Upper lobe of left lung (tissue), 6 donors: ENCODE data around the gene AKR1C1. TPM values are rescaled to one million over a fixed set of nuclear protein-coding genes. Genes with fewer than 3 reads are reported as not detected.
A peak's percentile ranks its signal among the peaks of the same experiment; 100 is the strongest.
"Not testable (repeated sequence)": the region's sequence is repeated elsewhere in the genome, so short reads cannot be mapped to it uniquely, and the experiment has no call there.

Experiments
- ATAC-seq, 2 donors: fragments of 200-7000 bp; cut with Tn5 transposase; one replicate each; pipeline ENCODE4 v1.9.1; 2022; ENCODE audit warnings: mild to moderate bottlenecking in 2 of 2, moderate library complexity in 2 of 2; ENCODE audit not compliant: low FRiP score in 2 of 2
- DNase-seq, 2 donors: peaks; one replicate each; pipeline ENCODE4 v3.0.0-alpha.2; 2019 to 2020
- H3K27ac ChIP-seq, 4 donors: fragments of 200-600 bp; sonication (generic); one replicate each; pipeline ENCODE4 v1.5.1; 2016 to 2019
- H3K27me3 ChIP-seq, 4 donors: fragments of 200-600 bp; sonication (generic); one replicate each; pipeline ENCODE4 v1.5.1; 2017 to 2019
- H3K36me3 ChIP-seq, 4 donors: fragments of 200-600 bp; sonication (generic); one replicate each; pipeline ENCODE4 v1.5.1; 2016 to 2019
- H3K4me1 ChIP-seq, 4 donors: fragments of 200-600 bp; sonication (generic); one replicate each; pipeline ENCODE4 v1.5.1; 2018 to 2019
- H3K4me3 ChIP-seq, 4 donors: fragments of 200-600 bp; sonication (generic); one replicate each; pipeline ENCODE4 v1.5.1; 2017 to 2019; ENCODE audit warnings: mild to moderate bottlenecking in 2 of 4, moderate library complexity in 1 of 4
- H3K9me3 ChIP-seq, 4 donors: fragments of 200-600 bp; sonication (generic); one replicate each; pipeline ENCODE4 v1.5.1; 2018 to 2019
- CTCF ChIP-seq, 6 experiments: fragments of 450-650 bp in 4 of 6; fragments of 200-600 bp in 2 of 6; sonication (generic) in 2 of 6; IDR thresholded peaks; one replicate each; pipeline ENCODE4 v1.5.1; 2016 to 2019; ENCODE audit warnings: antibody characterized with exemption in 6 of 6
- EP300 ChIP-seq, 4 donors: sonication (generic); formaldehyde crosslinking; IDR thresholded peaks; one replicate each; pipeline ENCODE4 v1.5.1; 2017; ENCODE audit warnings: antibody characterized with exemption in 4 of 4, control low read depth in 2 of 4
- POLR2A ChIP-seq, 4 donors: fragments of 450-650 bp; IDR thresholded peaks; one replicate each; pipeline ENCODE4 v1.5.1; 2016 to 2017; ENCODE audit warnings: antibody characterized with exemption in 4 of 4, mild to moderate bottlenecking in 2 of 4
- POLR2AphosphoS5 ChIP-seq, 2 donors: sonication (generic); formaldehyde crosslinking; IDR thresholded peaks; one replicate each; pipeline ENCODE4 v1.5.1; 2017; ENCODE audit warnings: antibody characterized with exemption in 2 of 2
- WGBS, 2 donors: methylation state at CpG; one replicate each; pipeline ENCODE4 v1.1.5; 2017 to 2018; 5-methylcytosine and 5-hydroxymethylcytosine counted together
- small RNA-seq, 4 donors: library from RNA; depleted of rRNA; stranded (forward); fragments of <200 nt; gene quantifications; one replicate each; pipeline ENCODE3, GENCODE V24; 2016
- total RNA-seq, 6 donors: library from RNA; depleted of rRNA in 4 of 6; stranded (reverse); fragments of >200 nt in 4 of 6; gene quantifications; one replicate each; pipeline versions ENCODE4 v1.1.0 to v1.2.1, GENCODE V29; 2016 to 2021
- donor health status: DM: no; HTN: no; CAD: no; lungs with moderate emphysema.
- donor health status: DM: no; HTN: yes; CAD: no; lungs with severe emphysema.

Gene AKR1C1
- total RNA-seq, 6 donors from 2014 or later = 38.2 to 103 (median 44.3) TPM

- Histone ChIP-seq H3K9me3 (no peaks in the 10 kb centered on the region), H3K27me3 (no peaks in the 10 kb centered on the region), H3K36me3 (no peaks in the 10 kb centered on the region), H3K4me3 (no peak overlapping the region), H3K4me1 (peaks cover 5 to 14% (median 9%) of the 10 kb centered on the region in 4 donors), H3K27ac (no peak overlapping the region)
- ATAC-seq (no peak), DNase-seq (no peak)
- 48 to 53% methylated on average over 4 of the region's 4 CpGs for WGBS, 2 donors
- TF ChIP-seq EP300 (IDR thresholded peaks at IDR 0.05) (no peak), POLR2AphosphoS5 (IDR thresholded peaks at IDR 0.05) (no peak), POLR2A (IDR thresholded peaks at IDR 0.05) (no peak), CTCF (IDR thresholded peaks at IDR 0.05) (no peak)
These were observed 60.1 kb downstream of the AKR1C1 start for GRCh38 chr10:5023177-5023805.

- H3K27ac ChIP-seq, H3K36me3 ChIP-seq, H3K9me3 ChIP-seq, H3K4me3 ChIP-seq, H3K4me1 ChIP-seq, H3K27me3 ChIP-seq: not testable (repeated sequence)
- ATAC-seq = peak; percentile 64 to 72
- DNase-seq = peak in 1 of 2 donors; percentile 57
These were observed 62.3 kb downstream of the AKR1C1 start for GRCh38 chr10:5025461-5025881.

- ATAC-seq (no peak), DNase-seq (no peak)
- Histone ChIP-seq H3K27me3 (no peaks in the 10 kb centered on the region), H3K36me3 (no peaks in the 10 kb centered on the region), H3K4me3 (no peak overlapping the region), H3K4me1 (no peaks in the 10 kb centered on the region), H3K27ac (no peak overlapping the region), H3K9me3 (peaks cover 10 to 33% (median 14%) of the 10 kb centered on the region in 4 donors)
- TF ChIP-seq POLR2A (IDR thresholded peaks at IDR 0.05) = no peak
- TF ChIP-seq EP300 (IDR thresholded peaks at IDR 0.05) = no peak
- TF ChIP-seq CTCF (IDR thresholded peaks at IDR 0.05) = no peak
- no peak for TF ChIP-seq POLR2AphosphoS5 (IDR thresholded peaks at IDR 0.05)
- WGBS, 2 donors = 91 to 92% methylated on average over 1 of the region's 1 CpG
These were observed 67.8 kb downstream of the AKR1C1 start for GRCh38 chr10:5030989-5031388.

GRCh38 chr10:5031588-5031987, 68.4 kb downstream of the AKR1C1 start:
- not testable (repeated sequence) for H3K27ac ChIP-seq, DNase-seq, H3K36me3 ChIP-seq, H3K4me1 ChIP-seq, H3K4me3 ChIP-seq, ATAC-seq, H3K27me3 ChIP-seq
- WGBS, 2 donors = 81 to 83% methylated on average over 4 of the region's 4 CpGs
- peaks cover 10 to 33% (median 14%) of the 10 kb centered on the region in 4 donors for H3K9me3 ChIP-seq

GRCh38 chr10:5032444-5032843, 69.2 kb downstream of the AKR1C1 start:
- not testable (repeated sequence) for H3K27ac ChIP-seq, H3K36me3 ChIP-seq, H3K27me3 ChIP-seq, H3K4me1 ChIP-seq, ATAC-seq, H3K4me3 ChIP-seq
- WGBS, 2 donors = 88 to 92% methylated on average over 11 to 22 of the region's 22 CpGs
- DNase-seq = peak in 1 of 2 donors; percentile 69
- peaks cover 10 to 33% (median 14%) of the 10 kb centered on the region in 4 donors for H3K9me3 ChIP-seq

Small RNA genes within 50 kb of the gene (small RNA-seq; reads per million reads assigned to genes)
- gene RF00096 = 0 reads per million in 4 donors

Other genes starting within 250 kb of the AKR1C1 start
- 10 to 100 TPM in 2 of 6 donors, 1 to 10 TPM in 4; 3.3 to 18.8 (median 7.9) TPM for gene AKR1E2, start 137.2 kb upstream of the AKR1C1 start, total RNA-seq
- 10 to 100 TPM in 5 of 6 donors, 1 to 10 TPM in 1; 7.3 to 76.0 (median 28.6) TPM for gene AKR1C2, start 40.4 kb downstream of the AKR1C1 start, total RNA-seq
- 100 to 1,000 TPM in 3 of 6 donors, 10 to 100 TPM in 3; 39.8 to 136 (median 96.0) TPM for gene AKR1C3, start 131.0 kb downstream of the AKR1C1 start, total RNA-seq
- gene AKR1C8, start 221.7 kb downstream of the AKR1C1 start, total RNA-seq = 1 to 10 TPM in 1 of 6 donors, under 1 TPM in 3, not detected in 2; 0.30 to 9.4 (median 0.53) TPM
- gene AKR1C4, start 233.4 kb downstream of the AKR1C1 start, total RNA-seq = not detected